HG02798 (cell line): ENCODE measurements around the gene SCUBE3.

Source experiments
- ATAC-seq: cut with Tn5 transposase; IDR thresholded peaks from one replicate; pipeline ENCODE4 v1.9.1; 2021; ENCODE audit warnings: mild to moderate bottlenecking; ENCODE audit not compliant: unreplicated experiment, poor library complexity

Gene SCUBE3

GRCh38 chr6:35213824-35214756, at the start of gene SCUBE3:
TSS of gene SCUBE3 (plus strand) at chr6:35213956. CDS start at chr6:35214419, 463 bp downstream.
- no peak for ATAC-seq

- no peak for ATAC-seq
Measured at GRCh38 chr6:35164277-35164676, 49.5 kb upstream of the SCUBE3 start.

- no peak for ATAC-seq
Measured at GRCh38 chr6:35164868-35165267, 48.9 kb upstream of the SCUBE3 start.

GRCh38 chr6:35165630-35166071, 48.1 kb upstream of the SCUBE3 start:
- ATAC-seq = no peak

- no peak for ATAC-seq
Measured at GRCh38 chr6:35166116-35166515, 47.6 kb upstream of the SCUBE3 start.

- ATAC-seq = no peak
Measured at GRCh38 chr6:35166520-35166919, 47.2 kb upstream of the SCUBE3 start.

- ATAC-seq = no peak
Measured at GRCh38 chr6:35167505-35167904, 46.3 kb upstream of the SCUBE3 start.

- no peak for ATAC-seq
Measured at GRCh38 chr6:35168461-35168861, 45.3 kb upstream of the SCUBE3 start.

- ATAC-seq = no peak
Measured at GRCh38 chr6:35170166-35170565, 43.6 kb upstream of the SCUBE3 start.

- ATAC-seq = no peak
Measured at GRCh38 chr6:35170891-35171290, 42.9 kb upstream of the SCUBE3 start.

- ATAC-seq = no peak
Measured at GRCh38 chr6:35173044-35173426, 40.7 kb upstream of the SCUBE3 start.

- no peak for ATAC-seq
Measured at GRCh38 chr6:35173427-35174087, 40.2 kb upstream of the SCUBE3 start.

GRCh38 chr6:35174088-35174434, 39.7 kb upstream of the SCUBE3 start:
- ATAC-seq = no peak

GRCh38 chr6:35174501-35174900, 39.3 kb upstream of the SCUBE3 start:
- no peak for ATAC-seq

- no peak for ATAC-seq
Measured at GRCh38 chr6:35176301-35177024, 37.3 kb upstream of the SCUBE3 start.

GRCh38 chr6:35177157-35177556, 36.6 kb upstream of the SCUBE3 start:
- no peak for ATAC-seq

- no peak for ATAC-seq
Measured at GRCh38 chr6:35177596-35177995, 36.2 kb upstream of the SCUBE3 start.

- no peak for ATAC-seq
Measured at GRCh38 chr6:35178012-35178411, 35.7 kb upstream of the SCUBE3 start.

- ATAC-seq = no peak
Measured at GRCh38 chr6:35178932-35179832, 34.6 kb upstream of the SCUBE3 start.
